Upper lobe of right lung (tissue), 1 donor: ENCODE results near the gene PRSS23. TPM values are rescaled to one million over a fixed set of nuclear protein-coding genes. Genes with fewer than 3 reads are reported as not detected.

ENCODE experiments used
- ATAC-seq: fragments of 200-7000 bp; cut with Tn5 transposase; one replicate; pipeline ENCODE4 v1.9.1; 2020; ENCODE audit warnings: mild to moderate bottlenecking, moderate library complexity
- DNase-seq: peaks from one replicate; pipeline ENCODE4 v3.0.0-alpha.2; 2020
- H3K27ac ChIP-seq: fragments of 200-600 bp; one replicate; pipeline ENCODE4 v1.8.0; 2022
- H3K27me3 ChIP-seq: fragments of 200-600 bp; one replicate; pipeline ENCODE4 v1.8.0; 2022; ENCODE audit warnings: mild to moderate bottlenecking
- H3K36me3 ChIP-seq: fragments of 200-600 bp; one replicate; pipeline ENCODE4 v1.8.0; 2022
- H3K4me1 ChIP-seq: fragments of 200-600 bp; one replicate; pipeline ENCODE4 v1.8.0; 2022
- H3K4me3 ChIP-seq: fragments of 200-600 bp; one replicate; pipeline ENCODE4 v1.8.0; 2022; ENCODE audit warnings: mild to moderate bottlenecking
- H3K9me3 ChIP-seq: fragments of 200-600 bp; one replicate; pipeline ENCODE4 v1.8.0; 2022
- CTCF ChIP-seq: fragments of 200-600 bp; IDR thresholded peaks from one replicate; pipeline ENCODE4 v1.8.0; 2022; ENCODE audit warnings: antibody characterized with exemption
- intact Hi-C: fragments of 100-400 bp; cut with DNase I; formaldehyde crosslinking; loops from one replicate; pipeline ENCODE4 v1.11.0; 2022
- total RNA-seq: library from RNA; stranded (reverse); fragmentation: NEBNext Ultra II Directional; extraction: Animal tissue kit (Norgen Biotek cat#: 25700); gene quantifications from one replicate; pipeline ENCODE4 v1.2.1, GENCODE V29; 2021
- donor health status: DM: no; HTN: yes; CAD: no; lungs with severe emphysema.

The PRSS23 gene
- total RNA-seq, 1 donor from 2014 or later: 100 TPM

DNA sequence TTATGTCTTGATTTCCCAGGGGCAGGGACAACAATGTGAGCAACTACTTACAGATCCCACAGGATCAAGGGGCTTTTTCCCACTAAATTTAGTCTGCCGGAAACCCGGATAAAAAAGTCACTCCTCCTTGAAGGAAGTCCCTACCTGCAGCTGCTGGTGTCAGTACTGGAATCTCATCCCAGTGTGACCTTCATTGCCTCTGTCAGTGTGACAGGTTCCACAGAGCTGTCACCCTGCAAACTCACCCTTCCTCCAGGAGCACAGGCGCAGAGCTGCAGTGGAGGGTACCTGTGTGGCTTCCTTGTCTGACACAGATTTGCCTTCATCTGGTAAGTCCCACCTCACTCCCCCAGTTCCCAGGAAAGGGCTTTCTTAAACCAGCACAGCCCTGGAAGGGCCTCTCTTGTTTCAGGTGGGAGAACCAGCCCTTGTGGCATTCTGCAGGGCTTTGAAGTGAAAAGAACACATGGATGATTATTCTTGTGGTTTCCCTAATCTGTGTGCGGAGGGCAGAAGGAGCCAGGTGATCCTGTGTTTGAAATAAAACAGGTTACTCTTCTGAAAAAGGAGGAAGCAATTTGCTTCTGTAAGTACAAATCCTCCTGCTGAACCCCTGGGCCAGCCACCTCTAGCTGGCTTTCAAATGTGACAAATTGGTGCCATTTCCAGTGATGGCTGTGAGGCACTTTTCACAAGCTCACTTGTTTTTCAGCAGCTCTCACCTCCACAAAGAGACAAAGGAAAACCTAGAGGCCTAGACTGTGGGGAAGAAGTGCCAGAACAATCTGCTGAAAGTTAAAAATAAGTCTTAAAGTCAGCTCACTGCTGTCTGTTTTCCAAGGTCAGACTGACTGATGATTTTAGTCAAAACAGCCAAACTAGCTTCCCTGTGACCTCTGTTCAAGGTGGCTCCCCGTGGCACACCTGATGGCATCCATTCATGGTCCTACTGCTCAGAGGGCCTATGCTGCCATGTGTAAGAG is 9.2 kb upstream of the PRSS23 start:
- Histone ChIP-seq H3K27me3 (no peaks in the 10 kb centered on the region), H3K4me1 (no peaks in the 10 kb centered on the region), H3K4me3 (no peak overlapping the region), H3K27ac (no peak overlapping the region), H3K9me3 (no peaks in the 10 kb centered on the region), H3K36me3 (no peaks in the 10 kb centered on the region)
- ATAC-seq: no peak
- DNase-seq: no peak
- TF ChIP-seq CTCF: no peak
- intact Hi-C loops: no loop called here

GRCh38 chr11:86792150-86792549 is 8.2 kb upstream of the PRSS23 start:
- intact Hi-C loops: no loop called here
- ATAC-seq: no peak
- no peaks in the 10 kb centered on the region for H3K36me3 ChIP-seq
- H3K4me1 ChIP-seq: no peaks in the 10 kb centered on the region
- H3K27me3 ChIP-seq: no peaks in the 10 kb centered on the region
- no peak overlapping the region for H3K4me3 ChIP-seq
- no peak overlapping the region for H3K27ac ChIP-seq
- TF ChIP-seq CTCF: no peak
- DNase-seq: no peak
- H3K9me3 ChIP-seq: no peaks in the 10 kb centered on the region

- intact Hi-C loops: no loop called here
- no peak for TF ChIP-seq CTCF
- ATAC-seq (no peak), DNase-seq (no peak)
- no peaks in the 10 kb centered on the region for H3K36me3 ChIP-seq
- H3K9me3 ChIP-seq: no peaks in the 10 kb centered on the region
- no peak overlapping the region for H3K27ac ChIP-seq
- no peak overlapping the region for H3K4me3 ChIP-seq
- H3K4me1 ChIP-seq: no peaks in the 10 kb centered on the region
- no peaks in the 10 kb centered on the region for H3K27me3 ChIP-seq
Measured at GRCh38 chr11:86793307-86793706, 7.0 kb upstream of the PRSS23 start.

GRCh38 chr11:86795511-86795910 is 4.8 kb upstream of the PRSS23 start:
- Histone ChIP-seq H3K27ac (no peak overlapping the region), H3K4me3 (no peak overlapping the region), H3K9me3 (no peaks in the 10 kb centered on the region), H3K4me1 (peaks cover 4% of the 10 kb centered on the region), H3K27me3 (no peaks in the 10 kb centered on the region), H3K36me3 (no peaks in the 10 kb centered on the region)
- no peak for DNase-seq
- ATAC-seq: no peak
- intact Hi-C loops: no loop called here
- TF ChIP-seq CTCF: no peak

DNA sequence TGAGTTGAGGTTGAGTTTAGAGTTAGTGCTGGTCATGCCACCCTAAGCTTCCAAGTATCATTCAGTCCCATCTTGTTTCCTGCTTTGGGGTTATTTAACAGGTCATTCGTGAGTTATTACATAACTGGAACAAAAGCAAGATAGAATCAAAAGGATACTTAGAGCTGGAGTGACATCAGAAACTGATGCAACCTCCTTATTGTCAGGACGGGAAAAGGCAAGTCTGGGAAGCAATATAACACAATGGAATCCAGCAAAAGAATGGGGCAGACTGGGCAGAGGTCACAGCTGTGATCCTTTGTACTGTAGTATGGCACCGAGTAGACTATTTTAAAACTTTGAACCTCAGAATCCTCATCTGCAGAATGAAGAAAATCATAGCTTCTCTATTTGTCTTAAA is 4.4 kb upstream of the PRSS23 start:
- DNase-seq: no peak
- Histone ChIP-seq H3K4me3 (no peak overlapping the region), H3K9me3 (no peaks in the 10 kb centered on the region), H3K36me3 (no peaks in the 10 kb centered on the region), H3K27me3 (peaks cover under 1% of the 10 kb centered on the region), H3K27ac (no peak overlapping the region), H3K4me1 (peaks cover 7% of the 10 kb centered on the region)
- ATAC-seq: no peak
- intact Hi-C loops: no loop called here
- TF ChIP-seq CTCF: no peak
